B cell (primary cell): ENCODE results near the gene SYNE1.

ENCODE experiments used
- EZH2 ChIP-seq: IDR thresholded peaks from 2 replicates; pipeline ENCODE4 v1.6.1; 2012; ENCODE audit warnings: borderline replicate concordance, low read depth, mild to moderate bottlenecking, moderate library complexity, low read length; ENCODE audit not compliant: insufficient read depth, poor library complexity, severe bottlenecking
- TF ChIP-seq, protein P1 (sequence below): fragments of 200-600 bp; IDR thresholded peaks from one replicate; pipeline ENCODE4 v1.8.0; 2022; ENCODE audit warnings: antibody characterized with exemption, mild to moderate bottlenecking

DNA sequence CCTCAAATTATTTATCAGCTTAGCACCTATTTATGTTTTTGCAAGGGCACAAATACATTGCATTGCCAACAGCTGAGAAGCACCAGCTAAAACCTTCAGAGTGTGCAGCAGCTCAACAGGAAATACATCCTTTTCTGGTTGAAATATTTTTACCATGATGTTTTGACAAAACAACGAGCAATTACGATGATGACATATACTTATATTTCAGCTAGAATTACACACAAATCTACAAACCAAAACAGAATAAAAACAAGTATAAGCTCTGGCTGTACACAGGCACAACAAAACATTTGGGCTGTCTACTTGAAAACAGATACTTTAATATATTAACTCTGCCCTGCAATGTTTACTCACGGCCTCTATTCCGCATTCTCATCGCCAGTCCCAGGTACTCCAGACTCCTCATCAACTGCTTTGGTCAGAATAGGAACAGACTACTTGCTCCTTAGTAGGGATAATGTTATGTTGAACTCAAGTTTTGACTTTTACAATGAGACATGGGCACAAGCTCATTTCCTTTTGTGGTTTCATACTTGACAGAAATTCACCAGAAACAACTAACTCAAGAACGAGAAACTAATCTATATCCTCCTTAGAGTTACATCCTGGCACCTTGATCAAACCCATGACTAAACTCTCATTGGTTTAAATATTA, 452.1 kb downstream of the SYNE1 start:
- TF ChIP-seq, protein P1, sequence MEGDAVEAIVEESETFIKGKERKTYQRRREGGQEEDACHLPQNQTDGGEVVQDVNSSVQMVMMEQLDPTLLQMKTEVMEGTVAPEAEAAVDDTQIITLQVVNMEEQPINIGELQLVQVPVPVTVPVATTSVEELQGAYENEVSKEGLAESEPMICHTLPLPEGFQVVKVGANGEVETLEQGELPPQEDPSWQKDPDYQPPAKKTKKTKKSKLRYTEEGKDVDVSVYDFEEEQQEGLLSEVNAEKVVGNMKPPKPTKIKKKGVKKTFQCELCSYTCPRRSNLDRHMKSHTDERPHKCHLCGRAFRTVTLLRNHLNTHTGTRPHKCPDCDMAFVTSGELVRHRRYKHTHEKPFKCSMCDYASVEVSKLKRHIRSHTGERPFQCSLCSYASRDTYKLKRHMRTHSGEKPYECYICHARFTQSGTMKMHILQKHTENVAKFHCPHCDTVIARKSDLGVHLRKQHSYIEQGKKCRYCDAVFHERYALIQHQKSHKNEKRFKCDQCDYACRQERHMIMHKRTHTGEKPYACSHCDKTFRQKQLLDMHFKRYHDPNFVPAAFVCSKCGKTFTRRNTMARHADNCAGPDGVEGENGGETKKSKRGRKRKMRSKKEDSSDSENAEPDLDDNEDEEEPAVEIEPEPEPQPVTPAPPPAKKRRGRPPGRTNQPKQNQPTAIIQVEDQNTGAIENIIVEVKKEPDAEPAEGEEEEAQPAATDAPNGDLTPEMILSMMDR, result no peak
- TF ChIP-seq EZH2, result no peak
